Activated CD4-positive, alpha-beta memory T cell treated with anti-CD3 and anti-CD28 coated beads, Interleukin-2, amount 10 ng/mL, durations not matched to agents 7 days and 5 days (primary cell): ENCODE data around the gene STX8. TPM values are rescaled to one million over a fixed set of nuclear protein-coding genes. Genes with fewer than 3 reads are reported as not detected.
"Not testable (repeated sequence)": the region's sequence is repeated elsewhere in the genome, so short reads cannot be mapped to it uniquely, and the experiment has no call there.

Experiments
- CTCF ChIA-PET: fragments of 350-600 bp; sonication (Branson Sonifier 250); formaldehyde crosslinking; loops from one replicate; lab custom pipeline; 2021; ENCODE audit warnings: antibody characterized with exemption, inconsistent platforms; lab: Charles Lee
- POLR2A ChIA-PET: fragments of 350-600 bp; sonication (Branson Sonifier 250); formaldehyde crosslinking; loops from one replicate; lab custom pipeline; 2021; ENCODE audit warnings: antibody characterized with exemption; lab: Charles Lee
- DNase-seq: peaks from one replicate; pipeline ENCODE4 v3.0.0-alpha.2; 2020
- H3K27ac Mint-ChIP-seq: one replicate; pipeline ENCODE4 v1.8.0; 2021; ENCODE audit warnings: mild to moderate bottlenecking, mixed read lengths
- H3K27me3 Mint-ChIP-seq: one replicate; pipeline ENCODE4 v1.8.0; 2021; ENCODE audit warnings: mixed read lengths
- H3K36me3 Mint-ChIP-seq: one replicate; pipeline ENCODE4 v1.8.0; 2021; ENCODE audit warnings: low read depth, mixed read lengths
- H3K4me1 Mint-ChIP-seq: one replicate; pipeline ENCODE4 v1.8.0; 2021; ENCODE audit warnings: mixed read lengths
- H3K4me3 Mint-ChIP-seq: one replicate; pipeline ENCODE4 v1.8.0; 2021; ENCODE audit warnings: mild to moderate bottlenecking, mixed read lengths
- H3K9me3 Mint-ChIP-seq: one replicate; pipeline ENCODE4 v1.8.0; 2021; ENCODE audit warnings: mixed read lengths
- total RNA-seq, 2 experiments: library from RNA; stranded (reverse); gene quantifications; one replicate each; pipeline ENCODE4 v1.2.3, GENCODE V29; 2021

The STX8 gene
- total RNA-seq, 2 experiments from 2014 or later: 76.6 to 76.7 TPM

- ChIA-PET CTCF (interaction anchor here (0.7 to 3.3 kb wide), 19 partner anchors 8 to 192 kb away, joined by 3 to 19 read pairs (median 5); no protein-coding TSS in a partner anchor), POLR2A (interaction anchor here (0.9 to 1.0 kb wide), 2 partner anchors 10 to 35 kb away, joined by 3 to 4 read pairs; no protein-coding TSS in a partner anchor)
- Mint-ChIP-seq H3K4me1 (peaks cover 25% of the 10 kb centered on the region), H3K36me3 (peaks cover 4% of the 10 kb centered on the region), H3K9me3 (no peaks in the 10 kb centered on the region), H3K27ac (peak within 1 kb of the TSS; percentile 65), H3K27me3 (no peaks in the 10 kb centered on the region), H3K4me3 (peak within 1 kb of the TSS; percentile 96)
- DNase-seq: peak; percentile 79
These were observed 1.1 kb upstream of the STX8 start, which contains the start of gene CFAP52 for GRCh38 chr17:9576521-9577372. TSS of gene CFAP52 (plus strand) at chr17:9576642. CDS start at chr17:9576696, 54 bp downstream.

- H3K4me1 Mint-ChIP-seq: peaks cover 22% of the 10 kb centered on the region
- no peaks in the 10 kb centered on the region for H3K27me3 Mint-ChIP-seq
- no peaks in the 10 kb centered on the region for H3K9me3 Mint-ChIP-seq
- ChIA-PET POLR2A (no interaction called here), CTCF (interaction anchor here (1.0 kb wide), 1 partner anchor 22 kb away, joined by 3 read pairs; no protein-coding TSS in a partner anchor)
- H3K27ac Mint-ChIP-seq: no peak overlapping the region
- no peak for DNase-seq
- peaks cover 20% of the 10 kb centered on the region for H3K36me3 Mint-ChIP-seq
- no peak overlapping the region for H3K4me3 Mint-ChIP-seq
These were observed 4.4 kb downstream of the STX8 start for GRCh38 chr17:9571201-9571600.

GRCh38 chr17:9568957-9569588 lies 6.5 kb downstream of the STX8 start:
- Mint-ChIP-seq H3K27me3 (no peaks in the 10 kb centered on the region), H3K4me3 (no peak overlapping the region), H3K9me3 (no peaks in the 10 kb centered on the region), H3K27ac (no peak overlapping the region), H3K36me3 (peaks cover 29% of the 10 kb centered on the region), H3K4me1 (peaks cover 23% of the 10 kb centered on the region)
- POLR2A ChIA-PET: no interaction called here
- CTCF ChIA-PET: no interaction called here
- DNase-seq: no peak

GRCh38 chr17:9568004-9568403 lies 7.6 kb downstream of the STX8 start:
- Mint-ChIP-seq H3K4me1 (peaks cover 17% of the 10 kb centered on the region), H3K9me3 (no peaks in the 10 kb centered on the region), H3K27ac (no peak overlapping the region), H3K4me3 (no peak overlapping the region), H3K36me3 (peaks cover 35% of the 10 kb centered on the region), H3K27me3 (no peaks in the 10 kb centered on the region)
- no peak for DNase-seq
- POLR2A ChIA-PET: no interaction called here
- CTCF ChIA-PET: interaction anchor here (1.4 kb wide), 1 partner anchor 7 kb away, joined by 4 read pairs; the partner anchor contains the start of gene STX8

- Mint-ChIP-seq H3K4me1 (peaks cover 17% of the 10 kb centered on the region), H3K36me3 (peaks cover 42% of the 10 kb centered on the region)
- not testable (repeated sequence) for H3K27me3 Mint-ChIP-seq, H3K27ac Mint-ChIP-seq, DNase-seq, H3K9me3 Mint-ChIP-seq, H3K4me3 Mint-ChIP-seq
- POLR2A ChIA-PET: interaction anchor here (1.3 kb wide), 1 partner anchor 9 kb away, joined by 4 read pairs; the partner anchor contains the start of genes CFAP52 and STX8
- CTCF ChIA-PET: interaction anchor here (1.1 to 1.4 kb wide), 2 partner anchors 9 to 11 kb away, joined by 4 to 7 read pairs; partner anchors contain the start of gene STX8
These were observed 8.9 kb downstream of the STX8 start for GRCh38 chr17:9566739-9567138.

- no peaks in the 10 kb centered on the region for H3K9me3 Mint-ChIP-seq
These were observed 9.6 kb downstream of the STX8 start for GRCh38 chr17:9566067-9566466.

GRCh38 chr17:9564104-9564503 lies 11.5 kb downstream of the STX8 start:
- ChIA-PET POLR2A (no interaction called here), CTCF (interaction anchor here (1.0 kb wide), 1 partner anchor 9 kb away, joined by 3 read pairs; no protein-coding TSS in a partner anchor)
- no peak for DNase-seq
- no peak overlapping the region for H3K27ac Mint-ChIP-seq
- no peaks in the 10 kb centered on the region for H3K27me3 Mint-ChIP-seq
- peaks cover 39% of the 10 kb centered on the region for H3K36me3 Mint-ChIP-seq
- H3K9me3 Mint-ChIP-seq: no peaks in the 10 kb centered on the region
- H3K4me3 Mint-ChIP-seq: no peak overlapping the region
- peaks cover 17% of the 10 kb centered on the region for H3K4me1 Mint-ChIP-seq

More at GRCh38 chr17:9566067-9566466, 9.6 kb downstream of the STX8 start:
- ChIA-PET POLR2A (interaction anchor here (1.0 to 1.3 kb wide), 2 partner anchors 9 to 10 kb away, joined by 4 read pairs; partner anchors contain the start of genes CFAP52 and STX8), CTCF (interaction anchor here (0.8 to 1.3 kb wide), 4 partner anchors 10 to 11 kb away, joined by 3 to 7 read pairs (median 4); partner anchors contain the start of genes CFAP52 and STX8)
- peaks cover 42% of the 10 kb centered on the region for H3K36me3 Mint-ChIP-seq
- peak overlapping the region; percentile 47 for H3K27ac Mint-ChIP-seq
- peaks cover 17% of the 10 kb centered on the region for H3K4me1 Mint-ChIP-seq
- DNase-seq: no peak
- H3K27me3 Mint-ChIP-seq: no peaks in the 10 kb centered on the region
- peak overlapping the region; percentile 49 for H3K4me3 Mint-ChIP-seq

GRCh38 chr17:9557857-9558256 lies 17.8 kb downstream of the STX8 start:
- no peaks in the 10 kb centered on the region for H3K27me3 Mint-ChIP-seq
- no peaks in the 10 kb centered on the region for H3K9me3 Mint-ChIP-seq
- H3K4me1 Mint-ChIP-seq: no peaks in the 10 kb centered on the region
- peaks cover 9% of the 10 kb centered on the region for H3K36me3 Mint-ChIP-seq
- POLR2A ChIA-PET: no interaction called here
- DNase-seq: no peak
- H3K27ac Mint-ChIP-seq: no peak overlapping the region
- no peak overlapping the region for H3K4me3 Mint-ChIP-seq
- CTCF ChIA-PET: no interaction called here

GRCh38 chr17:9557161-9557755 lies 18.4 kb downstream of the STX8 start:
- POLR2A ChIA-PET: no interaction called here
- no peak overlapping the region for H3K4me3 Mint-ChIP-seq
- H3K9me3 Mint-ChIP-seq: no peaks in the 10 kb centered on the region
- H3K27me3 Mint-ChIP-seq: no peaks in the 10 kb centered on the region
- DNase-seq: no peak
- H3K27ac Mint-ChIP-seq: no peak overlapping the region
- H3K36me3 Mint-ChIP-seq: peaks cover 3% of the 10 kb centered on the region
- CTCF ChIA-PET: no interaction called here
- no peaks in the 10 kb centered on the region for H3K4me1 Mint-ChIP-seq

- H3K4me1 Mint-ChIP-seq, H3K36me3 Mint-ChIP-seq, H3K27ac Mint-ChIP-seq, H3K27me3 Mint-ChIP-seq, H3K4me3 Mint-ChIP-seq, H3K9me3 Mint-ChIP-seq, POLR2A ChIA-PET: not testable (repeated sequence)
- peak; percentile 54 for DNase-seq
- CTCF ChIA-PET: interaction anchor here (0.7 to 2.4 kb wide), 11 partner anchors 10 to 722 kb away, joined by 3 to 6 read pairs (median 3); partner anchors contain the start of gene CFAP52
These were observed 20.9 kb downstream of the STX8 start for GRCh38 chr17:9554715-9555114.

- H3K9me3 Mint-ChIP-seq: no peaks in the 10 kb centered on the region
- H3K4me1 Mint-ChIP-seq: peaks cover 5% of the 10 kb centered on the region
- no peak overlapping the region for H3K4me3 Mint-ChIP-seq
- H3K27ac Mint-ChIP-seq: no peak overlapping the region
- POLR2A ChIA-PET: no interaction called here
- CTCF ChIA-PET: no interaction called here
- H3K27me3 Mint-ChIP-seq: no peaks in the 10 kb centered on the region
- DNase-seq: no peak
- peaks cover 2% of the 10 kb centered on the region for H3K36me3 Mint-ChIP-seq
These were observed 22.0 kb downstream of the STX8 start for GRCh38 chr17:9553596-9553995.

GRCh38 chr17:9553181-9553580 lies 22.4 kb downstream of the STX8 start:
- H3K36me3 Mint-ChIP-seq: peaks cover 2% of the 10 kb centered on the region
- H3K27ac Mint-ChIP-seq: no peak overlapping the region
- no peaks in the 10 kb centered on the region for H3K27me3 Mint-ChIP-seq
- no peak overlapping the region for H3K4me3 Mint-ChIP-seq
- DNase-seq: no peak
- H3K4me1 Mint-ChIP-seq: peaks cover 5% of the 10 kb centered on the region
- ChIA-PET CTCF (no interaction called here), POLR2A (no interaction called here)
- H3K9me3 Mint-ChIP-seq: no peaks in the 10 kb centered on the region
